SK-N-MC (cell line): ENCODE data around the gene BAHCC1.

ENCODE experiments used
- EZH2 ChIP-seq: fragments of 200-600 bp; sonication (generic); IDR thresholded peaks from one replicate; pipeline ENCODE4 v1.6.1; 2017; ENCODE audit warnings: antibody characterized with exemption
- POLR2AphosphoS5 ChIP-seq: IDR thresholded peaks from 2 replicates; pipeline ENCODE4 v1.6.1; 2012; ENCODE audit warnings: mild to moderate bottlenecking, low read depth, low read length, borderline replicate concordance

GRCh38 chr17:81418710-81419318, 23.6 kb downstream of the BAHCC1 start:
- TF ChIP-seq POLR2AphosphoS5 (no peak), EZH2 (no peak)
